ENCODE results near the gene FOXD4L1.
"Not testable (repeated sequence)": the region's sequence is repeated elsewhere in the genome, so short reads cannot be mapped to it uniquely, and the experiment has no call there.

The FOXD4L1 gene

DNA sequence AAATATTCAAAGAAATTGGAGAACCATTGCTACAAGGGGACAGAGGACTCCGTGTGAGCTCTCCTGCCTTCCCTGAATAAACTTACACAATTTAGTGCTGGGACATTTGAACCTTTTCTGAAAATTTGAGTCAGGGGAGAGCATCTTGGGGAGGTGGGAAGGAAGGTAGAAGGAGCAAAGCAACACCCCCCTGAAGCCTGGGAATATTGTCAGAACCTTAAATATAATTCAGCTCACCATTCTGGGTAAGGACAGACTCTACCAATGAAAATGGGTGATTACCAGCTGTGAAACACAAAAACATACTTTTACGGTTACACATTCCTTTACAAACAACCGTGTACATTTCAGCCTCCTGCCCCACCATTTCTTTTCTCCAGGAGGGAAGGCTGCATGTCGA, at the start of gene FOXD4L1:
TSS of gene FOXD4L1 (plus strand) at position 301 of the 400 bp plus-strand sequence. CDS start 592 bp downstream, outside the sequence.
- not testable (repeated sequence) for FAIRE-seq

DNA sequence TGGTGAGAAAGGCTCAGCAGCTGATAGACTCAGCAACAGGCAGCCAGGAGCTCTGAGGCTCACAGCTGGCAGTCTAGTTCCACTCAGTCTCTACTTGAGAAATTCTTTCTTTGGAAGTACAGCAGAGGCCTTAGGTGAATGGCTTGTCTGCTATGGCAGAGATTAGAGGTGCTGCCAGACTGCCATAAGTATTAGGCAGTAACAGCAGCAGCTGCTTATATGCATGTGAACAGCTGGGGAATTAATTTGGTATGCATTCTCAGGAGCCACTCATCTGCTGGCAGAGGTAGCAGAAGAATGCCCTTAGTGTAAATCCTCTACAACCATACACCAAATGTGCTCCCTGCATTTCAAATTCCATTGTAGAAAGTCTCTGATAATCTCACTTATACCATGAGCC, 32.7 kb upstream of the FOXD4L1 start:
- not testable (repeated sequence) for FAIRE-seq; DNase-seq (ENCODE audit: insufficient read length, low spot score)

More for the DNA sequence above, at the start of gene FOXD4L1:
- DNase-seq (ENCODE audit: insufficient read length, low spot score): not testable (repeated sequence)

DNA sequence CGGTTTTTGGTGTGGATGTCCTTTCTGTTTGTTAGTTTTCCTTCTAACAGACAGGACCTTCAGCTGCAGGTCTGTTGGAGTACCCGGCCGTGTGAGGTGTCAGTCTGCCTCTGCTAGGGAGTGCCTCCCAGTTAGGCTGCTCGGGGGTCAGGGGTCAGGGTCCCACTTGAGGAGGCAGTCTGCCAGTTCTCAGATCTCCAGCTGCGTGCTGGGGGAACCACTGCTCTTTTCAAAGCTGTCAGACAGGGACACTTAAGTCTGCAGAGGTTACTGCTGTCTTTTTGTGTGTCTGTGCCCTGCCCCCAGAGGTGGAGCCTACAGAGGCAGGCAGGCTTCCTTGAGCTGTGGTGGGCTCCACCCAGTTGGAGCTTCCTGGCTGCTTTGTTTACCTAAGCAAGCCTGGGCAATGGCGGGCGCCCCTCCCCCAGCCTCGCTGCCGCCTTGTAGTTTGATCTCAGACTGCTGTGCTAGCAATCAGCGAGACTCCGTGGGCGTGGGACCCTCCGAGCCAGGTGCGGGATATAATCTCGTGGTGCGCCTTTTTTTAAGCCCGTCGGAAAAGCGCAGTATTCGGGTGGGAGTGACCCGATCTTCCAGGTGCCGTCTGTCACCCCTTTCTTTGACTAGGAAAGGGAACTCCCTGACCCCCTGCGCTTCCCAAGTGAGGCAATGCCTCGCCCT, 21.6 kb upstream of the FOXD4L1 start:
- not testable (repeated sequence) for FAIRE-seq; DNase-seq (ENCODE audit: insufficient read length, low spot score)

DNA sequence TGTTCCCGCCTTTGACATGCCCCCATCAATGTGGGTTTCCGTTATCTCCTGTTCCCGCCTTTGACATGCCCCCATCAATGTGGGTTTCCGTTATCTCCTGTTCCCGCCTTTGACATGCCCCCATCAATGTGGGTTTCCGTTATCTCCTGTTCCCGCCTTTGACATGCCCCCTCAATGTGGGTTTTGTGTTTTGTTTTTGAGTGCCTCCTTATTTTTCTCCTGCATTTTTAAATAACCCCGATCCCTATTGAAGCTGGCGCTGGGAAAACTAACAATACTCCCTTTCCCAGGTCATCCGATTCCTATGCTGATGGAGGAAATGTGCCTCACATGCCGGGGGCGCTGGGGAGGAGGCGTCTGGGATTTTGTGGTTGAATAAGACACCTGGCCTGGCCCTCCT, 1.9 kb upstream of the FOXD4L1 start:
- DNase-seq (ENCODE audit: insufficient read length, low spot score); FAIRE-seq: not testable (repeated sequence)

DNA sequence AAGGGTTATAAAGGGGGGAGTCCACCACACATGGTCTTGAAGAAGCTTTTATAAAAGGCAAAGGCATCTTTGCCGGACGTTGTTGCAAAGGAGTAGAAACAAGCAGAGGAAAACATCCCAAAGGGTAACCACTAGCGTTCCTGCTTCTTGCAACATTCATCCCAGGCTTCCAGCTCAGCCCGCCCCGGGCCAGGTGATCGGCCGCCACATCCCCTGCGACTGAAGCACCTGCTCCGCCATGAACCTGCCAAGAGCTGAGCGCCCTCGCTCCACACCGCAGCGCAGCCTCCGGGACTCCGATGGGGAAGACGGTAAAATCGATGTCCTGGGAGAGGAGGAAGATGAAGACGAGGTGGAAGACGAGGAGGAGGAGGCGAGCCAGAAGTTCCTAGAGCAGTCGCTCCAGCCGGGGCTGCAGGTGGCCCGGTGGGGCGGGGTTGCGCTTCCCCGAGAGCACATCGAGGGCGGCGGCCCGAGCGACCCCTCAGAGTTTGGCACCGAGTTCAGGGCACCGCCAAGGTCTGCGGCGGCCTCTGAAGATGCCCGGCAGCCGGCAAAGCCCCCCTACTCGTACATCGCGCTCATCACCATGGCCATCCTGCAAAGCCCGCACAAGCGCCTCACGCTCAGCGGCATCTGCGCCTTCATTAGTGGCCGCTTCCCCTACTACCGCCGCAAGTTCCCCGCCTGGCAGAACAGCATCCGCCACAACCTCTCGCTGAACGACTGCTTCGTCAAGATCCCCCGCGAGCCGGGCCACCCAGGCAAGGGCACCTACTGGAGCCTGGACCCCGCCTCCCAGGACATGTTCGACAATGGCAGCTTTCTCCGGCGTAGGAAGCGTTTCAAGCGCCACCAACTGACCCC, 787 bp downstream of the FOXD4L1 start:
- FAIRE-seq; DNase-seq (ENCODE audit: insufficient read length, low spot score): not testable (repeated sequence)

DNA sequence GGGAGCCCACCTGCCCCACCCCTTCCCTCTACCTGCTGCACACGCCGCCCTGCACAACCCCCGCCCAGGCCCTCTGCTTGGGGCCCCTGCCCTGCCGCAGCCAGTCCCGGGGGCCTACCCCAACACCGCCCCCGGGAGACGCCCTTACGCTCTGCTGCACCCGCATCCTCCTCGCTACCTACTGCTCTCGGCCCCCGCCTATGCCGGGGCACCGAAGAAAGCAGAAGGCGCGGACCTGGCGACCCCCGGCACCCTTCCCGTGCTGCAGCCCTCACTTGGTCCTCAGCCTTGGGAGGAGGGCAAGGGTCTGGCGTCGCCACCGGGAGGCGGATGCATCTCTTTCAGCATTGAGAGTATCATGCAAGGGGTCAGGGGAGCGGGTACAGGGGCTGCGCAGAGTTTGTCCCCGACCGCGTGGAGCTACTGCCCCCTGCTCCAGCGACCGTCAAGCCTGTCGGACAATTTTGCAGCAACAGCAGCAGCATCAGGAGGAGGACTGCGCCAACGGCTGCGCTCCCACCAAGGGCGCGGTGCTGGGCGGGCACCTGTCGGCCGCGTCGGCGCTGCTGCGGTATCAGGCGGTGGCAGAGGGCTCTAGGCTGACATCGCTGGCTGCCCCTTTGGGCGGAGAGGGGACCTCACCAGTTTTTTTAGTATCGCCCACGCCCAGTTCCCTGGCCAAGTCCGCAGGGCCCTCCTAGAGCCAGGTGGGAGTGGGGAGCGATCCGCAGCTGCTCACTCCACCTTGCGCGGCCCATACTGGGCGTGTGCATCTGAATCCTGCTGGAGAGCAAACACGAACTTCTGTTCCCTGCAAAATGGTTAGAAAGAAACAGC, 1.6 kb downstream of the FOXD4L1 start:
- FAIRE-seq; DNase-seq (ENCODE audit: insufficient read length, low spot score): not testable (repeated sequence)

DNA sequence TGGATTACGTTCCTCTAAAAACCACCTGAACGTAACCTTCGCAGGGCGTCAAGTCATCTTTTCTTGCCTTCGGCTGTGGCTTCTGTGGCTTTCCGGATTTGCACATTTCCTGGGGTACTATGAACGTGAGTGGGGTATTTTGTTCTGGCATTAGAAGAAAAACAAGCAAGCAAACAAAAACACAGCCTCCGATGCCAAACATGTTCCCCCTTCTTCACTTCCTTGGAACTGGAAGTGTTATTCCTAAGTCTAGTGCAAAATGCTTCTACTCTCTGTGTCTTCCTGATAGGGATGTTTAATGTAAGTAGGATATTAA, 2.2 kb downstream of the FOXD4L1 start:
- DNase-seq (ENCODE audit: insufficient read length, low spot score); FAIRE-seq: not testable (repeated sequence)

DNA sequence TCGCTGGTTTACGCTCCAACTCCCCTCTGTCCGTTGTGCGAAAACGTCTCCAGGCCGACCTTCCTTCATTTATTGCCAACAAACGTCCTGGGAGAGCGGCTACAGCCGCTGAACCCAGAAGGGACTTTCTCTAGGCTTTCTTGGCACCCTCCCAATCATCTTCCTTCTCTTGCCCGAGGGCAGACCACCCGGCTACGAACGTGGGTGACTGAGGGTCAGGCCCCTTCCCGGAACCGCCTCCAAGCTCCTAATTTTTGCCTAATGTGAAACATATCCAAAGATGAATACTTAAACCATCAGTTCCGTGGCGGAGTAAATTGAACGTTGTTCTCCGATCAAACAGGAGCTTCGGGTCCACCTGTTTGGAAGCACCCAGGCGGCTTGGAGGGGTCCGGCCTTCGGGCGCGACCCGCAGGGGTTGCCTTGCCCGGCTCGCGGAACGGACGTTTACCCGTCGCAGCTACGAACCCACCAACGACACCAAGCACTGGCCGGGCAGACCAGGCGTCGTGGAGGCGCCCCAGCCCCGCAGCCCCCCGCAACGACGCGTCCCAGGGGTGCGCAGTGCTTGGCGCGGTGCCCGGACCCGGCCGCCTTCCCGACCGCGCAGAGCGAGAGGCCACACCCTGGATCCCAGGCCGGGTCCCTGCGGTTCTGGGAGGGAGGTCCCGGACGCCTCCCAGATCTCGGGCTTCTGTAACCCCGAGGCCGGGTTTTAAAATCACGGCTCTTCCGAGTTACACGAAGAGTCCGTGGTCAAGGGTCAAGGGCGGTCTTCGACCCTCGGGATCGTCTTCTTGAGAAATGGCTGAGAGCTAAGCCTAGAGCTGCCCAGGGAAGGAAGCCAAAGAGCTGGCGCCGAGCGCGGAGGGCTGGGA, 4.0 kb downstream of the FOXD4L1 start:
- not testable (repeated sequence) for FAIRE-seq; DNase-seq (ENCODE audit: insufficient read length, low spot score)

DNA sequence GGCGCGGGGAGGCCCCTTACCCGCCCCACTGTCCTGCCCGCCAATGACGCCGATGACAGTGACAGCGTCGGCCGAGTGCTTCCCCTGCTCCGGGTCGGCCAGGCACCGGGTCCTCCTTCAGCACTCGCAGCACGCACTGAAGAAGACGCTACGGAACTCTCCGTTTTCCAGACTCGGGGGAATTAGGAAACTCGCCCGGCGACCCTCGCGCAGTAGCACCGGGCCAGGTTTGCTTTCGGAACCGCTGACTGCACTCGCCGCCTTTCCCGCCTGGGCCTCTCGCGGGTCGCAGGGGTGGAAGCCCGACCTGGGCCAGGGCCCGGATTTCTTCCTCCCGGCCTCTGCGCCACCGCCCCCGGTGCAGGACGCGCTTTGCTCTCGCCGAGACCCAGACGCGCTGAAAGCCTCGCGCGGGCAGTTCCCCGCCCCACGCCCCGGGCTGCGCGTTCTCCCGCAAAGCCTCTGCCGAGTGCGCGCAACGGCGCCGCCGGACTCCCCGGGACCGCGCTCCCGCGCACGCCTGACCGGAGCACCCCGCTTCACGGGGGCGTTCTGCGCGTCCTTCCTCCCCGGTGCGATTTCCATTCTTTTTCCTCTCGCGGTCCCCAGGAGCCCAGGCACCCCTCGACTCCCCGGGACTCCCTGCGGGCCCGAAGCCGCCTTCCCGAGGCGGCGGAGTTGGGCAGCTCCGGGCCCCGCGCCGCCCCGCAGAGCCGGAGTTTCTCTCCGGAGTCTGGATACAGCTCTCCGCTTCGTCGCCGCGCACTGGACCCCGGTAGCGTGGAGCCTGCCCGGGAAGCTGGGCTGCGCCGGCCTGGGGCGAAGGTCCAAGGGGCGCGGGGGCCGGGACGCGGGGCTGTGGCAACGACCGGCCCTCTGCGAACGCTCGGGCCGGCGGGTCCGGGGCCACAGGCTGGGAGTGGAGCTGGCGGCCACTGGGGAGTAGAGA, 4.9 kb downstream of the FOXD4L1 start:
- not testable (repeated sequence) for DNase-seq (ENCODE audit: insufficient read length, low spot score)

DNA sequence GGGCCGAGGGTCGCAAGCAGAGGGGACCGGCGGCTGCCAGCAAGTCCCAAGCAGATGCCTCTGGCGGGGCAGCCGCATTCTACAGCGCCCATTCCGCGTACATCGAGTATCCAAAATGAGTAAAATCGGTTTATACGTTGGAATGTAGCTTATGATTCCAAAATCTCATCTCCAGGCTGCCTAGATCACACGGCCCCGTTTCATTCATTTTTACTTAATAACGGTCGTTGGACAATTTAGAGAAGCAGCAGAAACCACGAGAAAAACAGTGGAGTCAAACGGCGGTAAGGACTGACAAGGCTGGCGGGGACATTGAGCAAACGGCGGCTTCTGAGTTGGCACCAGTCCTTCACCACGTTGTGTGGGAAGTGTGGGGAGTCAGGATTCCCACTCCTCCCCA, 5.6 kb downstream of the FOXD4L1 start:
- not testable (repeated sequence) for FAIRE-seq; DNase-seq (ENCODE audit: insufficient read length, low spot score)

More for the DNA sequence above, 4.9 kb downstream of the FOXD4L1 start:
- not testable (repeated sequence) for FAIRE-seq

DNA sequence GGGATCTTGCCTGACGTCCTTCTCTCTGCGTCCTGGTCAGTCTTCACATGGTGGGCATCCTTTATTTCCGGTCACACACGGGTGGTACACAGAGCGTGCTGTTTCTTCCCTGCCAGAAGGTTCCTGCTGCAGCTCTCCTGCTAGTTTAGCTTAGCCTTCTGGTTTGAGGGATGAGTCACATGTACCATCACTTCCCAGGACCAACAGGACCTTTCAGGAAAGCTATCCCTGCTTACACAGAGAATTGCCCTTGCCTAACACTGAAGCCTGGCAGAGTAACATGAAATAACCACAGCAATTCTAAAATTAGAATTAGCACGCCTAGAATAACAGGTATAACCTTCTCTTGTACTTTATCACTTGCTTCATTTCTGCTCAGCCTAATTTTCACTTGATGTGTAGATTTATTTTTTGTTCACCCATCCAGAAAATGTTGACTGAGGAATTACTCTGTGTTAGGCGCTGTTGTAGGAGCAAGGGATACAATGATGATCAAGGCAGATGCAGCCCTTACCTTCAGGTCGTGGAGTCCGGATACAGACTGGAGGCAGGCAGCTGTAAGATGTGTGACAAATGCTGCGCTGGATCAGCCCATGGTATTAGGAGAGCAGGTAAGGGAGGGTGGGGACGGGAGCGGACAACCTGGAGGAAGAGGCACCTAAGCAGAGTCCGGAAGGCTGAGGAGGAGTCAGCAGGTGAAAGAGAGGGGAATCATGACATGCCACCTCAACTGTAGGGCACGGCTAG, 9.1 kb downstream of the FOXD4L1 start:
- DNase-seq (ENCODE audit: insufficient read length, low spot score); FAIRE-seq: not testable (repeated sequence)

DNA sequence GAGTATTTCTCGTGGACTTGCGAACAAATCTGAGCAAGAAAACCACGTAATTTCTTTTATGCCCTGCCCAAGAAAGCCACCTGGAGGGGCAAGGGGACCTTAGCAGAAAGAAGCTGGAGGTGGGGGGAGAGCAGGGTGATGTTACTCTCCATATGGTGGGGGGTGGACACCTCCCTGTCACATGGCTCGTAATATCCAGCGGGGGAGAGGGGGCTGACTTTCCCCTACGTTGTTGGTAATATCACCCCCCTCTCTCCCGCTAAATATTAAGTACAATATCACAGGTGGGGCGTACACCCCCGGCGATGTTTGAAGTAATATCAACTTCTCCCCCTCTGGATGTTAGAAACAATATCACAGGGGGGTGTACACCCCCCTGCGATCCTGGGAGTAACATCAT, 9.7 kb downstream of the FOXD4L1 start:
- FAIRE-seq; DNase-seq (ENCODE audit: insufficient read length, low spot score): not testable (repeated sequence)

DNA sequence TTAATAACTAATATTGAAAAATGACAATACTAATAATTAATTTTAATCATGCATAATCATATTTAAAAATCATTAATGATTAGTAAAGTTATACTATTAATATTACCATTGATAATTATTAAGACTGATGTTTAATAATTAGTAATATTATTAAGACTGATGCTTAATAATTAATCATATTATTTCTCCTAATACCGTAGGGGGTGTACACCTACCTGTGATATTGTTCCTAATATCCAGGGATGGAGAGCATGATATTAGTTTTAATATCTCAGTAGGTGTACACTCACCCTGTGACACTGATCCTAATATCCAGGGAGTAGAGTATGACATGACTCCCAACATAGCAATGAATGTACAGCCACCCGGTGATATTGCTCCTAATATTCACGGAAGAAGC, 12.4 kb downstream of the FOXD4L1 start:
- FAIRE-seq: not testable (repeated sequence)

DNA sequence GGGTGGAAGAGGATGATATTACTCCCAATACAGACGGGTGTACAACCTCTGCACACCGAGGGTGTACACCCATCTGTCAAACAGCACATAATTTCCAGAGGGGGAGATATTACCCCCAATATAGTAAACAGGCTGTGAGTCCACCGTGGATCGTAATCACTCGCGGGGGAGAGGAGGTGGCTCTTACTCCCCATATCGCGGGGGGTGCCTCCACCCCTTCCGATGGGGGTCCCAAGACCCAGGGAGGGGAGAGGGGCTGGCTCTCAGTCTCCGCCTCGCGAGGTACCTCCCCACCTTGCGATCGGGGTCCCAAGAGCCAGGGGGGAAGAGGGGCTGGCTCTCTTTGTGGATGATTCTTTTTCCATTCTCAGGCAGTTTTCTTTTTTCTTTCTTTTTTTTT, 13.4 kb downstream of the FOXD4L1 start:
- not testable (repeated sequence) for FAIRE-seq; DNase-seq (ENCODE audit: insufficient read length, low spot score)

More for the DNA sequence above, 12.4 kb downstream of the FOXD4L1 start:
- not testable (repeated sequence) for DNase-seq (ENCODE audit: insufficient read length, low spot score)

DNA sequence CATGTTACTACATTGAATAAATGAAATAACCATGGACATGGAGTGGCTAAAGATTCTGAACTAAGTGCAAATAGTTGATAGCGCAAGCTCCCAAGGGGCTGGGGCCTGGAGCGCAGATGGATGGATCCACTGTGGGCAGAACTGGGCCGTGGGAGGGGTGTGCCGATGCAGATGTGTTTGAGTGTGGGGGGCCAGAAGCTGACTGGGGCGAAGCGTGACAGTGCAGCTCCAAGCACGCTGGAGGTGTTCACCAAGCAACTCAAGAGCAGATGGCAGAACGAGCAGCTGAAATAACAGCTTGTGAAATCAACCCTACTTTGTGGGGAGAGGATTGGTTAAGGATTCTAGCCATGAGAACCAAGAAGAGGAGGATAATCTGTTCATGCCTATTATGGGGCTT, 17.0 kb downstream of the FOXD4L1 start:
- DNase-seq (ENCODE audit: insufficient read length, low spot score); FAIRE-seq: not testable (repeated sequence)

DNA sequence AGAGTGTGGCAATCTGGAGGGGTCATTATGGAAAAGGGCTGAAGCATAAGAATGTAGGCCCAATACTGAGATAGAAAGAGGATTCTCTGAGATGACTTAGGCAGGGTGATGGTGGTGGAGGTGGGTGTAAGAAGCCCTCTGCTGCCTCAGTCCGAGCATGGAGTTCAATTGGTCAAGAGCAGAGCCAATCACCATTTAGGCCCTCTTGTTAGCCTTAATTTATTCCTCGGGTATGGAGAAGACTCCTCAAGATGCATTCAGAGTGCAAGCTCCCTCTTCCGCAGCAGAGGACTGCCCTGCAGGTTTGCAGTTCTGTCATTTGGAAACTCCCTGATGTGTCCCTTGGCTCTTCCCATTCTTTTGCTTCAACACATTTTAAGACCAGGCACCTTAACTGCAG, 17.5 kb downstream of the FOXD4L1 start:
- not testable (repeated sequence) for FAIRE-seq; DNase-seq (ENCODE audit: insufficient read length, low spot score)

DNA sequence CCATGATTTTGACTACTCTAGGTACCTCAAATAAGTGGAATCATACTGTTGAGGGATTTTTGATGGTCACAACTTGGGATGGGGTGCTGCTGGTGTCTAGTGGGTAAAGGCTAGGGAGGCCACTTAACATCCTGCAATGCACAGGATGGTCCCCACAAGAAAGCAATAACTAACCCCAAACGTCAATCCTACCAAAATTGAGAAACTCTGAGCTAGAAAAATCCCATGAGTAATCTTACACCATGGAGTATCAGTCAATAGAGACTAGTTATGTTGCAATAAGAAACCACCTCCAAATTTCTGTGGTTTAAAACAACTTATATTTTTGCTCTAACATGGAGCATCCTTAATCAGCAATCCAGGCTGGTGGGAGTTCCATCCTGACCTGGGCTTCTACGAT, 18.6 kb downstream of the FOXD4L1 start:
- DNase-seq (ENCODE audit: insufficient read length, low spot score); FAIRE-seq: not testable (repeated sequence)
